IPS DF 19.7 (cell line): Measurements from ENCODE around the gene SV2C.

Source experiments
- DNase-seq: peaks from one replicate; pipeline ENCODE4 v3.0.0-alpha.2; 2013; ENCODE audit warnings: low read depth, low spot score

Gene SV2C

DNA sequence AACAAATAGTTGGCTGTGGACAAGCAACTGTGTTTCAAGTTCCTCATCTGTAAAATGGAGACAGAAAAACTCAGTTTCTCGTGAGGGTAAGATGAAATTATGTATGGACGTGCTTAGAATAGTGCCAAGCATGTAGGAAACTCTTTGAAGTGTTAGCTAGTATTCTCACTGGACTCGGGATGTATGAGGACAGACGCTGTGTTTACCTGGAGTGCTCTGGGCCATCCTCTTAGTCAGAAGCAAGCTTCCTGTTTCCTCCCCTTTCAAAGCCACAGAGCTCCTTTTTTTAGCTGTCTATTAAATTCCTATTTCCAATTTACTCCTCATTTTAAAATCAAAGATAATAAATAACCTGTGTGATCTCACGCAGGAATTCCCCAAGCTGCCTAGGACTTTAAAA lies 296.1 kb downstream of the SV2C start:
- DNase-seq, result no peak

DNA sequence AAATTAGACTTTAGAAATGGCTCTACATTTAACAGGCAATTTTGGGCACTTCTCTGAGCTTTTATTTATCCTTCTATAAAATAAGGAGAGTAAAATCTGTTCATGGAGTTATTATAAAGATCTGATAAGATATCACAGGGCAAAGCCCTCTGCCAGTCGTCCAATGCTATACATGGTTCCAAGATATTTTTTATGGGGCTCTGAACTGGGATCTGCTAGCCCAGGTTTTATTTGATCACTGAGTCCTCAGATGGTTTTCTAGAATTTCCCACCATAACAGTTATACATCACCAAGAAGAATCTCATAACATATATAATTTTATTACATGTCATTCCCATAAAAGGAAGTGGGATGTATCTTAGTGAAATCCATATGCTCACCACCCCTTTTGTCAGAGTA lies 296.7 kb downstream of the SV2C start:
- DNase-seq, result no peak

DNA sequence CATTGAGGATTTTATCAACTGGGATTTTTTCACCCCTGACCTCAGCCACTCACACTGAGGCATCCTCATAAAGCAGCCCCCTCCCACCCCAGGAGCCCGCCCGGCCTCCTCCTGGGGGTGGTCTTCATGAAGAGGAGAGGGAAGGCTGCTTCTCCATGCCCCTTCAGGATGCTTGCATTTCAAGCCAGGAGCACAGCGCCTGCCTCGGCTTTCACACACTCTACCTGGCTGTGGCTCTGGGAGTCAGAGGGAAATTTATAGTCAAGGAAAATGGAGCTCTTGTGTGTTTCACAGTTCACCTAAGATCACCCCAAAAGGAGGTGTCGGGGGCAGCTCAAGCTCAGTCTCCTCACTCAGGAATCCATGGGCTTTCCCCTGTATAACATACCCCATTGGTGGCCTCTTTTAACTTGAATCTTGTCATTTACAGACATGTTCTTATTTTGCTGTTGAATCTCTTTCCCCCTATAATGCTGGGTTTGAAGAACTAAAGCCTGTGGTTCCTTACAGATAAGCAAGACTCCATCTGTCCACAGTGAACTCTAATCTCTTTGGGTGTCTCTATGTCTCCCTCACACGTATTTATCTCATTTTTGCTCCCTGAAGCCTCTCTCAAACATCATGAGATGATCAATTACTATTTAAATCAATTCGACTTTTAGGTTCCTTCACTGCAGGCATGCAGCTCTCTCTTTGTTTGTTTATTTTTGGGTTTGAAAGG lies 297.3 kb downstream of the SV2C start:
- DNase-seq, result no peak

DNA sequence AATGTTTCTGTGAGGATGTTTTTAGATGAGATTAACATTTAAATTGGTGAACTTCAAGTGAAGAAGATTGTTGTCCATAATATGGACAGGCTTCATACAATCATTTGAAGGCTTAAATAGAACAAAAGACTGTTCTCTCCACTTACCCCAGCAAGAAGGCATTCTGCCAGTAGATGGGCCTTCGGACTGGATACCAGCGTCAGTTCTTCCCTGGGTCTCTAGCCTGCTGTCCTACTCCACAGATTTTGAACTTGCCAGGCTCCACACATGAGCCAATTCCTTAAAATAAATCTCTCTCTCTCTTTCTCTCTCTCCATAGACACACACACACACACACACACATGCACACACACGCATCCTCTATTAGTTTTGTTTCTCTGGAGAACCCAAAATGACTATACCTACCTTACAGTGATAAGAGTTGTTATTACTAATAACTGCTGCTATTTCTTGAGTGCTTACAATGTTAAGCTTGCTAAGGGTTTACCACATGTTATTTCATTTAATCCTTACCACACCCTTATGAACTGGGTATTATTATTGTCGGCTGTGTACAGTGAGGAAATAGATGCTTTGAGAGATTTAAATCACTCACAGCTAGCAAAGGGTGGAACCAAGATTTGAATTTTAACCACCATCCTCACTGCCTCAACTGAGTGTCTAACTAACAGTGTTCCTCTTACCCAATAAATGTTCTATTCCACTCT lies 300.1 kb downstream of the SV2C start:
- DNase-seq, result no peak

DNA sequence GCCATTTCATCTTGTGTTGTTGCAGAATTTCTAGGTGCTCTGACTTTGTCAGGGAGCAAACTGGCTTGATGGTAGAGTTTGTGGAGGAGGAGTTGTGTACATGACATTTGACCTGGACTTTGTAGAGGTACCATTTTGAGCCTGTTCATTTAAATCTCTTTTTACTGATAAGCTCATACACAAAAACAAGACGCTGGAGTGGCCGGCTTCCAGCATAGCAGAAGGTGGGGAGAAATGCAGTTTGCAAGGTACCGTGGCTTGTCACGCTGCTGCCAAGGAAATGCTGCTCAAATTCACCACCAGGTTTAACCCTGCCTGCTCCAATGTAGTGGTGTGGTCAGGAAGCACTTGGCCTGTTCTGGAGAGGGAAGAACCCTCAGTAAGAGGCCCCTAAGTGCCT lies 301.0 kb downstream of the SV2C start:
- no peak for DNase-seq

DNA sequence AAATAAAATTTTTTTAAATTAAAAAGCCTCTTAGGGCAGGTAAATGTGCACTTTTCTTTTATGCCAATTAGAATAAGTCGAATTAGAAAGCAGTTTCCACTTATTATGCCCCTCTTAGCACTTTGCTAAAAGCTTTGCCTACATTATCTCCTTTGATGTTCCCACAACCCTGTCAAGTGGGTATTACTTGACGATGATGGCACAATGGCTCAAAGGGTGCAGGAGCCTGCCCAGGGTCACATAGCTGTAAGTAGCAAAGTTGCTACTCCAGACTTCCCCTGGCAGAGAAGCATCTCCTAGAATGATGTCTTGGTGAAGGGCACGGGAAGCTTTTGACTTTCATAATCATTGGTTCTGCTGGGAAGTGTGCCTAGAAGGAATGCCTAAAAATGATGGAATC lies 301.5 kb downstream of the SV2C start:
- no peak for DNase-seq

DNA sequence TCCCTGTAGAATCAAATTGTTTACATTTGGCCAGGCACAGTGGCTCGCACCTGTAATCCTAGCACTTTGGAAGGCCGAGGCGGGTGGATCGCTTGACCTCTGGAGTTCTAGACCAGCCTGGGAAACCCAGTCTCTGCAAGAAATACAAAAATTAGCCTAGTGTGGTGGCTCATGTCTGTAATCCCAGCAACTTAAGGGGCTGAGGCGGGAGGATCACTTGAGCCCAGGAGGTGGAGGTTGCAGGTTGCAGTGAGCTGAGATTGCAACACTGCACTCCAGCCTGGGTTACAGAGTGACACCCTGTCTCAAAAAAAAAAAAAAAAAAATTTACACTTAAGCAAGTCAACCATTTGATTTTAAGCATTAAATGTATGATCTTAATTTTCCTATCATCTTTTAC lies 302.4 kb downstream of the SV2C start:
- no peak for DNase-seq

DNA sequence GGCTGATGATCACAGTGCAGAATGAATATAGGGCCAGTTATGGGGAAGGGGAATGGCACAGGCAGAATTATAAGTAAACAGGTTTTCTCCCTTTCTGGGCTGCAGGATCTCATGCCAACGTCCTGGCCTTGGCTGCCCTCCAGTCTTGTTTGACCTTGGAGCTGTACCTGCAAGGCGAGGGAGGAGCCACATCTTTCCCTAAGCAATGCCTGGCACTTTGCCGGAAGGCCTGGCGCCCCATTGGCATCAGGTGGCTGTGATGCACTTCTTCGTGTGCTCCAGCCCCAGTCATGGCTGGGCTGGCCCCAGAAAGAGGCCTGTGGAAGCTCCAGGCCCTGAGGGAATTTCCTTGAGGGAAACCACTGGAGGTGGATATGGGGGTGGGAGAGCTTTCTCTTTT lies 303.2 kb downstream of the SV2C start:
- DNase-seq, result no peak

DNA sequence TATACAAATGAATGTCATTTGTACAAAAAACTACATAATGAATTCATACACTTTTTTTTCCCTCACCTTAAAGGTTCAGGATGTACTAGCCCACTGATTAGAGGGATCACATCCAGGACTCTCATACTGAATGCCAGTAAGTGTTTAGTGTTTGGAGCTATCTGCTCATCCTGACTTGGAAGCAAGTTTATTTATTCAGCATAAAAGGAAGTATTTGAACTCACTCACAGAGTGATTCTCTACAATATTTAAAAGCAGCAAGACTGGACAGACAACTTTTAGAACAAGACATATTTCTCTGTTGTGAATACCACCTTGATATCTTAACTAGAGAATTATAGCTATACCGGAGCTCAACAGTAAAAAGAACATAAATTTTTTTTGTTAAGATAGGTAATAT lies 305.1 kb downstream of the SV2C start:
- no peak for DNase-seq

DNA sequence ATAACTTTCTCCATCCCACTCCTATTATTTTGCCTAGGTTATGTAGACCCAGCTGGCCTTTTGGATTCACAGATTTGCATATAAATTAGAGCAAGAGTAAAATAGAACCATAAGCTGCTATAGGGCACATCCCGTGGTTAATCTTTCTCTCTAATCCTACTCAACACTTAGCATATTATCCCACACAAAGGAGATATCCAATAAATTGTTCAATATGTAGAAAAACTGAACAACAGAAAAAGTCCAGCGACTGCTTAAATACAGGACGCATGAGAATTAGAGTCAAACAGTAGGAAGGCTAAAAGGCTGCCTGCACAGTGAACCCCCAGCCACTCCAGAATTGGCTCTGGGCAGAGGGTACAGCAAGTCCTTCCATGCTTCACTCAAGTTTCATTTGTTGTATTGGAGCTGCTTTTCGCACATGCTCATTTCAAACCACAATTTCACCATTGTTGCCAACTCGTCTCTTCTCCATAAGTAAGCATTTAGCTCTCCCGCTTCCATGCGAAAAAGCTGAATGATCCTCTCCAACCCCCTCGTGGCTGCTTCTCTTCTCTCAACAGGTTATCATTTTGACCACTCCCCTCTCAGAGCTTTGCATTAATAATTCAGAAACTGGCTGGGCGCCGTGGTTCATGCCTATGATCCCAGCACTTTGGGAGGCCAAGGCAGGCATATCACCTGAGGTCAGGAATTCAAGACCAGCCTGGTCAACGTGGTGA lies 305.8 kb downstream of the SV2C start:
- DNase-seq, result no peak

DNA sequence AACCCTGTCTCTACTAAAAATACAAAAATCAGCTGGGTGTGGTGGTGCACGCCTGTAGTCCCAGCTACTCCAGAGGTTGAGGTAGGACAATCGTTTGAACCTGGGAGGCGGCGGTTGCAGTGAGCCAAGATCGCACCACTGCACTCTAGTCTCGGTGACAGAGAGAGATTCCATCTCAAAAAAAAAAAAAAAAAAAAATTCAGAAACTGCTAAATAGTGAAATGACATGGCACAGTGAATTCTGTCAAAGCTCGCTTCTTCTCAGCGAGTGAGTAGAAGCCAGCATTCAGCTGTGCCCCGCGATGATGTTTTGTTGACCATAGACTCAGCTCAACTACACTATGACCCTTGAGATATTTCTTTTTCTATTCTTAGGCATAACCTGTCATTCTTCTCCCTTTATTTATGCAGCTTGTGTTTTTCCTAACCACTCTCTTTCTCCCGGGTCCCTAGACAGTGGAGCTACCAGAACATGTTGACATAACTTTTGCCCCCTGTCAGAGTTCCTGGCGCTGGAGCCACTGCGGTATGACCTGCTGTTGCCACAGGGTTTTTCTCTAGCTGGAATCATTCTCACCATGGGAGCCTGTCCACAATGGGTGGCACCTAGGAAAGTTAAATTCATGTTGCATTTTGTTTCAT lies 306.5 kb downstream of the SV2C start:
- DNase-seq, result no peak

DNA sequence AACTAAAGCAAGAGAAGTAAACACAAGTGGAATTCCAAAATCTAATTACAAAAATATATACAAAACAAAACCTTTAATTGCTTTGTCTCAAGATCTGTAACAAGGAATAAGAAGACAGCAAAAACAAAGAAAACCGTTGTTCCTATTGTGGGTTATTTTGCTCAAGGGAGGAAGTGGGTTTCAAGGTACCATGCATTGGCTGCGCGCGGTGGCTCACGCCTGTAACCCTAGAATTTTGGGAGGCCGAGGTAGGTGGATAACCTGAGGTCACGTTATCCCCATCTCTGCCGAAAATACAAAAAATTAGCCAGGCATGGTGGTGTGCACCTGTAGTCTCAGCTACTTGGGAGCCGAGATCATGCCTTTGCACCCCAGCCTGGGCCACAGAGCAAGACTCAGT lies 307.8 kb downstream of the SV2C start:
- no peak for DNase-seq

DNA sequence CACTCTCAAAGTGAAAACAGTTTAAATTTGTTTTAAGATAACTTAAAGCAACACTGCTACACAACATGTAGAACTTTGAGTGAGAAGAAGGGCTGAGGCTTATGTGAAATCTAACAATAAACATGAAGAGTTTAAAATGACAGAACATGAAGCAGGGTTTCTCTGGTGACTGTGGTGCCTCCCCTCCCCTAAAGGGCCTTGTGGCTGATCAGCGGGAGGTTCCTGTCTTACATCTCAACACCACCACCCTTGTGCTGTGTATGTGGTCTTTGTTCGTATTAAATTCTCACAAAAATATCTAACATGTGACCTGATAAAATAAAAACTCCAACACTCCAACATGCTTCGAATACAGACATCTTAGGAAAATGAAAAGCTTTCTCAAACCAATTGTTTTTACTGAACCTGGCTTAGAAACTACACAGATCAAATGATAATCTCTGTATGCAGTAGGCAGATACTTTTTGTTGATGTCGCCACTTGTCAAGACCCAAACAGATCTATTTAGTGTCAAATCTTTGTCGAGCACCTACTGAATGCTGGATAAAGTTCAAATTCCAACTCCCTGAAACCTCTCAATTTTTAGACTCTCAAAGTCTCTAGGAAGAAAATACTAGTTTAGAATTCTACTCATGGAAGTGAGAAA lies 310.0 kb downstream of the SV2C start:
- DNase-seq, result no peak

DNA sequence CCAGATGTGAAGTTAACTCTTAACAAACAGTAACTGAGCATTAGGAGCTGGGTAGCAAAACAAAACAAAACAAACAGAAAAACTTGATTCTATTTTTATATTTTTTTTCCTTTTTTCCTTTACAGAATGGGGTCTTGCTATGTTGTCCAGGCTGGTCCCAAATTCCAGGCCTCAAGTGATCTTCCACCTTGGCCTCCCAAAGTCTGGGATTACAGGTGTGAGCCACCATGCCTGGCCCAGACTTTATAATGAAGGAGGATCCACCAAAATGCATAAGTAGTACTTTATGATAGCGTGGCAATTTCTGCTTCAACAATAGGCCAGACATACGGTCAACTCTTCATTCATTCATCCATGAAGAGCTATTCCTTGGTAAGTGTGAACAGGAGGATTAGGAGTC lies 314.0 kb downstream of the SV2C start:
- no peak for DNase-seq

DNA sequence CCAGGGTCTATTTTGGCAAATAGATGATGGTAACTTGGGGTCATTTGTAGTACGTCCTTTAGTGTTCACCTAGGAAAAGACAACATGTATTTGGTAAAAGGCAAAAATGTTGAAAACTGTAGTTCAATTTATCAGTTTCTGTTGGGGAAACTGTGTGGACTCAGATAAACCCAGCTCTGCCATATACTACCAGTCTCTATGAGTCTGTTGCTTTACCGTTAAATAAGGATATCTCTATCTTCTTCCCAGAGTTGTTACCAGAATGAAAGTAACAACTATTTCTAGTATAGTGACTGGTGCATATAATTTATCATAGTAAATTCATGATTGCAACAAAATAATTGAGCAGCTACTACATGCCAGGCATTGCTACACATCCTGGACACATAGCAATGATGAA lies 316.1 kb downstream of the SV2C start:
- no peak for DNase-seq

DNA sequence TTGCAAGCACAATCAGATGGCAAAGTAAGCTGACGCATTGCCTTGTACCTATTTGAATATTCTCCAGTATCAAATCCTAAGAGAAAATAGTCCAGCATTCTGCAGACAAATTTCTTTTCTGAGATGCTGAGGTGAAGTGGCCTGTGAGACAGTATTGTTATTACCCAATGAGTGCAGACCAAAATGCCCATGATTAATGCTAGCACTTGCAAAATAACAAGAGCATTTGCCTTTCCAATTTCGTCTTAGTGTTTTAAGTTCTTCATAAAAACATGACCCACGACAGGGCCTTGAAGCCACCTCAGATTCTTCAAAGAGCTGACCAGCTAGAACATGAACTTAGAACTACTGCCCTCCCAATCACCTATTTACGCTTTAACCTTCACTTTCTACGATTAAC lies 317.3 kb downstream of the SV2C start:
- no peak for DNase-seq

DNA sequence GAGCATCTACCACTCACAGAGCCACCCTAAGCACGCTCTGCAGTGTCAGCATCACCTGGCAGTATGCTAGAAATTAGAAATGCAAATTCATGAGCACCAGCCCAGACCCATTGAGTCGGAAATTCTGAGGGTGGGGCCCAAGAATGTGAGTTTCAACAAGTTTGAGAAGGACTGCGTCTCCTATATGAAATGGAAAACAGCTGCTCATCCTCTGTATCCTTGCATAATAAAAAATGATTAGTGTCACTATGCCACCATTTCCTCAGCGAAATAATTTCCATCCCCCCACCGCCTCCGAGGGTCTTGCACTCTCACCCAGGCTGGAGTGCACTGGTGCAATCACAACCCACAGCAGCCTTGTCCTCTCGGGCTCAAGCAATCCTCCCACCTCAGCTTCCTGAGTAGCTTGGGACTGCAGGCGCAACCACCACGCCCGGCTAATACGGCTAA lies 318.6 kb downstream of the SV2C start:
- no peak for DNase-seq

DNA sequence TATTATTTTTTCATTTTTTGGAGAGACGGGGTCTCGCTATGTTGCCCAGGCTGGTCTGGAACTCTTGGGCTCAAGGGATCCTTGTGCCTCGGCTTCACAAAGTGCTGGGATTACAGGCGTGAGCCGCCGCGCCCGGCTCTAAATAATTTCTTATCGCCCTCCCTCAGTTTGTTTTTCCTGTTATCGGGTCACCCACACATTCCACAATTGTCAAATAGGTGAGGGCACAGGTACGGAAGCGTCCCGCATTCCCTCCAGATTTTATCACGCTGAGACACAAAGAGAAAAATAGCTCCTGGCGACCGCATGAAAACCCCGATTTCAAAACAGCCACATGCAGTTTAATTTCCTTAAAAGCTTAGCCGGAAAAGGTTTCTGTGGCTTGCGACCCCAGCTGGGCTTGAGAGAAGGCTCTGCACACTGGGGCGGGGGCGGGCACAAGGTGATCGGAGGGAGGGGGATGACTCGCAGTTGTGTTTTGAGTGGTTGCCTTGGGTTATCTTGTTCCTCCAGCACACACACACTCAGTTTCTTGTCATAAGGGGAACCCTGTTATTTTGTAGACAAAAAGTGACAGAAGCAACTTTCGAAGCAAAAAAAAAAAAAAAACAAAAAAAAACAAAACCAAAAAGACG lies 319.2 kb downstream of the SV2C start:
- DNase-seq, result peak; percentile 40

DNA sequence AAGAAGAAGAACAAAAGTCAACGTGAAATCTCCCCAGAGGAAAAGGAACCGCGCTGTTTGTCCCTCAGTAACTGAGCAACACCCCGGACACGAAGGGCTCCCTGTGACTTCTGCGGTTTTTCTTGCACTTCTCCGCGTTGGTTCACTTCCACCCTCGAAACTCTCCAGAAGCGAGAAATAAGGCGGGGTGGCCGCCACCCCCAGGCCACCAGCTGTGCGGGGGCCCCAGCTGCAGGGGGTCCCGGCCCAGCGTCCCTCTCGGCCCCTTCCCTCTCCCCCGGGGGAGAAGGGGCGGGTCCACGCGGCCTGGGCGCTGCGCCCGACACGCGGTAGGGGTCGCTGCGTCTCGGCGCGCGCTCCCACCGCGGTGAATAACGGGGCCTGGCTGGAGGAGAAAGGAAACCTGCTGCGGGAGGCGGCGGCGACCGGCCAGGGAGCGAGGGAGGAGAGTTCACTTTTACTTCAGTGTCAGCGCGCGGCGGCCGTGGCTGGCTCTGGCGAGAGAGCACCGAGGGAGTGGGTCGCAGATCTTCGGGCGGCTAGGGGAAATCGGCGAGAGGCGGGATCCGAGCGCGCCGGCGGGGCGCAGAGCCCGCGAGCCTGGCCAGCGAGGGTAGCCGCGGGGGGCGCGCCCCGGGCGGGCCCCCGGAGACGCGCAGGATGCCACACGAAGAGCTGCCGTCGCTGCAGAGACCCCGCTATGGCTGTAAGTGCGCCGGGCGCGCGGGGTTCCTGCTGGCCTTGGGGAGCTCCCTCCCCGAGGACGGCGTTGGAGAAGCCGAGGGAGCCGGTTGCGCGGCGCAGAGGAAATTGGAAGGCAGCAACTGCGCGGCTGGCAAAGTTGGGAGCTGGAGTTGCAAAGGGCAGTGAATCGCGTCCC lies 319.9 kb downstream of the SV2C start, which contains the start of gene IQGAP2:
Gene IQGAP2, plus strand, starts transcription at position 400 of the 880 bp plus-strand sequence. Its CDS starts 261 bp downstream, at position 661.
- no peak for DNase-seq
